K562 (cell line): Measurements from ENCODE around the gene RFESD.

Experiments used
- ATF1 ChIP-seq, 2 experiments: fragments of 450-650 bp in 1 of 2; IDR thresholded peaks; 2 replicates each; pipeline ENCODE4 v1.6.1; 2016; ENCODE audit warnings: missing compliant biosample characterization in 1 of 2, missing genetic modification characterization in 1 of 2
- HDAC6 ChIP-seq: IDR thresholded peaks from 2 replicates; pipeline ENCODE4 v1.6.1; 2012; ENCODE audit warnings: low read depth, mild to moderate bottlenecking, control low read depth, inconsistent platforms, low read length, moderate library complexity
- MXI1 ChIP-seq: IDR thresholded peaks from 2 replicates; pipeline ENCODE4 v1.6.1; 2011; ENCODE audit warnings: low read depth, mild to moderate bottlenecking, improper control_type of control experiment, low read length
- PML ChIP-seq: IDR thresholded peaks from 2 replicates; pipeline ENCODE4 v1.6.1; 2012; ENCODE audit warnings: low read length, inconsistent platforms
- POLR2AphosphoS5 ChIP-seq: IDR thresholded peaks from 2 replicates; pipeline ENCODE4 v1.6.1; 2011; ENCODE audit warnings: mild to moderate bottlenecking, low read depth, low read length, moderate library complexity; ENCODE audit not compliant: control insufficient read depth, insufficient read depth
- RB1 ChIP-seq: fragments of 450-650 bp; IDR thresholded peaks from 2 replicates; pipeline ENCODE4 v1.6.1; 2017; ENCODE audit warnings: low read depth, mild to moderate bottlenecking
- SMARCA4 ChIP-seq: fragments of 450-650 bp; IDR thresholded peaks from 2 replicates; pipeline ENCODE4 v1.6.1; 2016
- ZC3H8 ChIP-seq: fragments of 450-650 bp; IDR thresholded peaks from 2 replicates; pipeline ENCODE4 v1.6.1; 2017

- TF ChIP-seq ZC3H8, result no peak
- TF ChIP-seq ATF1 (CRISPR knock-in tag; IDR thresholded peaks at IDR 0.05), result no peak
- no peak for TF ChIP-seq ATF1 (tag; IDR thresholded peaks at IDR 0.05)
- no peak for TF ChIP-seq HDAC6
- no peak for TF ChIP-seq MXI1
- TF ChIP-seq POLR2AphosphoS5, result no peak
- TF ChIP-seq PML, result no peak
- no peak for TF ChIP-seq RB1
- no peak for TF ChIP-seq SMARCA4
Observed at GRCh38 chr5:95641741-95642220, 4.8 kb upstream of the RFESD start.
